GM12878 (cell line): Measurements from ENCODE around the gene UBASH3B. TPM values are rescaled to one million over a fixed set of nuclear protein-coding genes. Genes with fewer than 3 reads are reported as not detected.

Experiments
- ATAC-seq: fragments of 200-7000 bp; cut with Tn5 transposase; 3 replicates; pipeline ENCODE4 v1.9.1; 2020; ENCODE audit warnings: mild to moderate bottlenecking, moderate library complexity
- BruUV-seq: library from RNA; stranded (reverse); fragments of 400-500 nt; replicated peaks from 2 replicates; lab custom pipeline; 2021; lab: Mats Ljungman, UMichigan
- CTCF ChIA-PET: fragments of 300-600 bp; sonication (Branson Sonifier 250); formaldehyde crosslinking; extraction: SDS; loops from one replicate; lab custom pipeline; 2021; ENCODE audit warnings: inconsistent platforms; lab: Yijun Ruan, JAX
- POLR2A ChIA-PET: fragments of 350-600 bp; formaldehyde crosslinking; extraction: SDS; loops from one replicate; lab custom pipeline; 2021; ENCODE audit warnings: inconsistent platforms; lab: Charles Lee
- RAD21 ChIA-PET: fragments of 300-600 bp; sonication (Branson Sonifier 250); formaldehyde crosslinking; loops from one replicate; lab custom pipeline; 2023; ENCODE audit warnings: antibody characterized with exemption; ENCODE audit not compliant: unreplicated experiment; lab: Charles Lee
- SMC1A ChIA-PET: fragments of 300-600 bp; sonication (Branson Sonifier 250); formaldehyde crosslinking; loops from one replicate; lab custom pipeline; 2023; ENCODE audit not compliant: unreplicated experiment, uncharacterized antibody; lab: Charles Lee
- DNase-seq: peaks from one replicate; pipeline ENCODE4 v3.0.0-alpha.2; 2011; ENCODE audit warnings: low read depth, low spot score
- FAIRE-seq: peaks from 3 replicates; lab custom pipeline; 2011; peaks lifted over from hg19 to GRCh38; lab: Jason Lieb, UNC
- H2AFZ ChIP-seq: 2 replicates; pipeline ENCODE4 v1.6.0; 2011; ENCODE audit warnings: low read depth, low read length, control low read depth; ENCODE audit not compliant: control insufficient read depth
- H3K27ac ChIP-seq: 2 replicates; pipeline ENCODE4 v1.5.1; 2011; ENCODE audit warnings: control low read depth; ENCODE audit not compliant: control insufficient read depth, insufficient read depth
- H3K27me3 ChIP-seq, 2 experiments: replicated peaks in 1 of 2; 2 replicates each; pipeline versions ENCODE4 v1.6.0 to v1.6.1; 2011; ENCODE audit warnings: low read length in 1 of 2; ENCODE audit not compliant: control insufficient read depth in 2 of 2, insufficient read depth in 2 of 2
- H3K36me3 ChIP-seq, 2 experiments: 2 replicates each; pipeline ENCODE4 v1.5.1; 2011; ENCODE audit warnings: low read length in 1 of 2; ENCODE audit not compliant: control insufficient read depth in 2 of 2, insufficient read depth in 2 of 2
- H3K4me1 ChIP-seq: 2 replicates; pipeline ENCODE4 v1.6.1; 2011; ENCODE audit warnings: mild to moderate bottlenecking, low read length, moderate library complexity, mixed read lengths; ENCODE audit not compliant: control insufficient read depth, insufficient read depth
- H3K4me2 ChIP-seq: 2 replicates; pipeline ENCODE4 v1.6.0; 2011; ENCODE audit warnings: control low read depth; ENCODE audit not compliant: control insufficient read depth, insufficient read depth
- H3K4me3 ChIP-seq: fragments of 200-600 bp; sonication (generic); 2 replicates; pipeline ENCODE4 v1.5.1; 2016
- H3K79me2 ChIP-seq: 2 replicates; pipeline ENCODE4 v1.6.0; 2011; ENCODE audit warnings: low read length; ENCODE audit not compliant: control insufficient read depth, insufficient read depth
- H3K9ac ChIP-seq: 2 replicates; pipeline ENCODE4 v1.8.0; 2011; ENCODE audit warnings: low read length, control low read depth, mixed read lengths; ENCODE audit not compliant: control insufficient read depth, insufficient read depth
- H3K9me3 ChIP-seq: replicated peaks from 3 replicates; pipeline ENCODE4 v1.5.1; 2011; ENCODE audit warnings: mild to moderate bottlenecking, low read length; ENCODE audit not compliant: control insufficient read depth, insufficient read depth
- H4K20me1 ChIP-seq: 2 replicates; pipeline ENCODE4 v1.6.0; 2011; ENCODE audit not compliant: control insufficient read depth, insufficient read depth
- BACH1 ChIP-seq: fragments of 450-650 bp; IDR thresholded peaks from 2 replicates; pipeline ENCODE4 v1.6.1; 2017; ENCODE audit warnings: mild to moderate bottlenecking, borderline replicate concordance
- BHLHE40 ChIP-seq, 2 experiments: fragments of 450-650 bp in 1 of 2; IDR thresholded peaks; 2 replicates each; pipeline ENCODE4 v1.6.1; 2011 to 2017; ENCODE audit warnings: low read depth in 2 of 2, borderline replicate concordance in 1 of 2, improper control_type of control experiment in 1 of 2, low read length in 1 of 2, mild to moderate bottlenecking in 1 of 2
- CREB1 ChIP-seq: IDR thresholded peaks from 2 replicates; pipeline ENCODE4 v1.6.1; 2012; ENCODE audit warnings: low read depth, mild to moderate bottlenecking, inconsistent platforms
- EP300 ChIP-seq, 2 experiments: fragments of 150-350 bp in 1 of 2; IDR thresholded peaks; 2 replicates each; pipeline ENCODE4 v1.6.1; 2011 to 2012; ENCODE audit warnings: low read depth in 2 of 2, low read length in 2 of 2, borderline replicate concordance in 1 of 2, improper control_type of control experiment in 1 of 2, inconsistent platforms in 1 of 2; ENCODE audit not compliant: control insufficient read depth in 1 of 2
- ETV6 ChIP-seq, 2 experiments: fragments of 450-650 bp in 1 of 2; IDR thresholded peaks in 1 of 2; conservative IDR thresholded peaks in 1 of 2; 2 replicates each; pipeline ENCODE4 v1.6.1; 2014; ENCODE audit warnings: antibody characterized with exemption in 1 of 2, borderline replicate concordance in 1 of 2, low read depth in 1 of 2, mild to moderate bottlenecking in 1 of 2, moderate library complexity in 1 of 2
- GATAD2B ChIP-seq: fragments of 450-650 bp; conservative IDR thresholded peaks from 2 replicates; pipeline ENCODE4 v1.6.1; 2017; ENCODE audit warnings: low read depth, mild to moderate bottlenecking, moderate library complexity
- NFYA ChIP-seq: IDR thresholded peaks from 2 replicates; pipeline ENCODE4 v1.6.1; 2011; ENCODE audit warnings: low read depth, mild to moderate bottlenecking, low read length, improper control_type of control experiment, borderline replicate concordance
- WRNIP1 ChIP-seq: IDR thresholded peaks from 2 replicates; pipeline ENCODE4 v1.6.1; 2011; ENCODE audit warnings: low read depth, low read length, improper control_type of control experiment, borderline replicate concordance
- ZBED1 ChIP-seq: IDR thresholded peaks from 2 replicates; pipeline ENCODE4 v1.6.1; 2016; ENCODE audit warnings: borderline replicate concordance
- WGBS: methylation state at CpG from one replicate; pipeline ENCODE4 v1.1.6; 2016; ENCODE audit warnings: low lambda C conversion rate; ENCODE audit not compliant: insufficient replicate concordance, insufficient coverage; ENCODE audit errors: missing lambda C conversion rate; 5-methylcytosine and 5-hydroxymethylcytosine counted together
- in situ Hi-C: fragments of 300-500 bp; cut with MboI; formaldehyde crosslinking; loops from 9 replicates; pipeline ENCODE4 v1.14.3; 2018; ENCODE audit warnings: mixed read lengths
- intact Hi-C: fragments of 100-400 bp; cut with micrococcal nuclease; formaldehyde crosslinking; loops from one replicate; pipeline ENCODE4 v1.14.2; 2022; ENCODE audit not compliant: unreplicated experiment
- polyA plus RNA-seq, 11 experiments: library from polyadenylated mRNA; depleted of rRNA in 4 of 11; unstranded in 6 of 11; stranded (reverse) in 5 of 11; fragments of >200 nt; fragmentation: Nextera tagmentation in 4 of 11; fragmentation: Illumina TruSeq in 1 of 11; extraction: Ambion mirVana in 4 of 11; extraction: Trizol in 1 of 11; gene quantifications; 1 replicate in 1 of 11; 2 replicates in 10 of 11; pipeline versions ENCODE4 v1.2.1 to v1.2.3, GENCODE V29; 2011 to 2016; ENCODE audit warnings: inconsistent platforms in 2 of 11, missing spikeins in 2 of 11, low read depth in 1 of 11
- total RNA-seq, 4 experiments: library from RNA; depleted of rRNA in 3 of 4; stranded (reverse); fragments of >200 nt in 3 of 4; fragmentation: Illumina TruSeq in 1 of 4; extraction: Trizol in 1 of 4; gene quantifications; 2 replicates each; pipeline versions ENCODE4 v1.2.1 to v1.2.3, GENCODE V29; 2013 to 2021

UBASH3B gene
- total and polyA plus RNA-seq, 10 of the 15 experiments (the other 5 are each of a cell fraction or from before 2014, with no cell fraction given): 0.18 to 3.3 (median 0.57) TPM

DNA sequence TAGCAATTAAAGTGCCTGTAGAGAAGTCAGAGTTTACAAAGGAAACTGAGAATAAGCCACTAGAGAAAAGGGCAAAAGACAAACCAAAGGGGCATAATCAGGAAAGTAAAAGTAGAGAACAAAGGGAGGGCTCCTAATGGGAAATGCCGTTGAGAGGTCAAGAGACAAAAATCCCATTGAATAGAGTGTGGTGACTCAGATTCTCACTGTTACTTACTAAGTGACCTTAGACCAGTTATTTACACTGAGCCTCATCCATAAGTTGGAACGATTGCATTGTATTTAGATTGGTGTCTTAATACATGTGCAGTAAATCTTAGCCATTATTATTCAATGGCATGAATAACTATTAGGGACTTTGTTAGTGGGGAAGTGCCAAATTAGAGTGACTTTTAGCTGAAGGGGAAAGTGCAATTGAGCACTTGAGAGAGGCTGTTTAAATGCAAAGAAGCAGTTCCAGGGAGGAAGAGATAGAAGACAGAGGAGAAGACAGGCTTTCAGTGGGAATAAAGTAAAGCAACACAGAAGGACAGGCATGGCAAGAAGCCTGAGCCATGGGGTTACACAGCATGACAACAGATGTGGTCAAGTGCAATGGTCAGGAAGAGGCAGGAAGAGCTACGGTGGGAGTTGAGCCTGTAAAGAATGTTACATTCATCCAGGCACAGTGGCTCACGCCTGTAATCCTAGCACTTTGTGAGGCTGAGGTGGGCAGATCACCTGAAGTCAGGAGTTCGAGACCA lies 82.6 kb downstream of the UBASH3B start:
- no peak overlapping the region for H2AFZ ChIP-seq
- H3K9ac ChIP-seq: no peak overlapping the region
- intact Hi-C loops (no loop called here), in situ Hi-C loops (no loop called here)
- RAD21 ChIA-PET: no interaction called here
- H3K4me1 ChIP-seq: 0 out of 2 replicates have a peak, but pooled peaks cover 2% of the 10 kb centered on the region
- no peak overlapping the region for H3K4me3 ChIP-seq
- no peak overlapping the region for H3K27ac ChIP-seq
- WGBS: 54% methylated on average over 5 of the region's 5 CpGs
- H3K79me2 ChIP-seq: no peaks in the 10 kb centered on the region
- CTCF ChIA-PET: interaction anchor here (1.4 kb wide), 1 partner anchor 13 kb away, joined by 5 read pairs; no protein-coding TSS in a partner anchor
- POLR2A ChIA-PET: no interaction called here
- BruUV-seq: no TSS peak
- H3K4me2 ChIP-seq: no peak overlapping the region
- no peak for ATAC-seq
- SMC1A ChIA-PET: interaction anchor here (1.4 kb wide), 1 partner anchor 18 kb away, joined by 3 read pairs; no protein-coding TSS in a partner anchor
- no peak for TF ChIP-seq ZBED1
- TF ChIP-seq ETV6 (conservative IDR thresholded peaks at IDR 0.05 in 1 of 2, IDR thresholded peaks at IDR 0.05 in 1 of 2; ENCODE audit: borderline replicate concordance in 1 of 2, low read depth in 1 of 2): no peak
- no peak for TF ChIP-seq WRNIP1
- TF ChIP-seq CREB1: no peak
- TF ChIP-seq EP300 (IDR thresholded peaks at IDR 0.05; ENCODE audit: borderline replicate concordance in 1 of 2, control insufficient read depth in 1 of 2, low read depth in 2 of 2, low read length in 2 of 2): no peak
- TF ChIP-seq NFYA: no peak
- no peak for TF ChIP-seq BACH1
- TF ChIP-seq GATAD2B: no peak
- TF ChIP-seq BHLHE40 (IDR thresholded peaks at IDR 0.05; ENCODE audit: borderline replicate concordance in 1 of 2, low read depth in 2 of 2, low read length in 1 of 2): no peak
- H4K20me1 ChIP-seq: no peaks in the 10 kb centered on the region
- no peaks in the 10 kb centered on the region for H3K36me3 ChIP-seq
- no peak for DNase-seq
- H3K9me3 ChIP-seq: no peaks in the 10 kb centered on the region
- no peak for FAIRE-seq
- H3K27me3 ChIP-seq: peaks cover 0 to 3% of the 10 kb centered on the region in 2 experiments; a peak in 2 of 4 replicates
